NCI-H345 treated with DMSO at 0.1 percent for 48 hours (cell line): ENCODE measurements around the gene CAMKV.
"Not testable (repeated sequence)": the region's sequence is repeated elsewhere in the genome, so short reads cannot be mapped to it uniquely, and the experiment has no call there.

Source experiments
- DNase-seq: peaks from one replicate; lab custom pipeline; 2025; ENCODE audit not compliant: unreplicated experiment; lab: John Stamatoyannopoulos, UW

CAMKV gene

DNA sequence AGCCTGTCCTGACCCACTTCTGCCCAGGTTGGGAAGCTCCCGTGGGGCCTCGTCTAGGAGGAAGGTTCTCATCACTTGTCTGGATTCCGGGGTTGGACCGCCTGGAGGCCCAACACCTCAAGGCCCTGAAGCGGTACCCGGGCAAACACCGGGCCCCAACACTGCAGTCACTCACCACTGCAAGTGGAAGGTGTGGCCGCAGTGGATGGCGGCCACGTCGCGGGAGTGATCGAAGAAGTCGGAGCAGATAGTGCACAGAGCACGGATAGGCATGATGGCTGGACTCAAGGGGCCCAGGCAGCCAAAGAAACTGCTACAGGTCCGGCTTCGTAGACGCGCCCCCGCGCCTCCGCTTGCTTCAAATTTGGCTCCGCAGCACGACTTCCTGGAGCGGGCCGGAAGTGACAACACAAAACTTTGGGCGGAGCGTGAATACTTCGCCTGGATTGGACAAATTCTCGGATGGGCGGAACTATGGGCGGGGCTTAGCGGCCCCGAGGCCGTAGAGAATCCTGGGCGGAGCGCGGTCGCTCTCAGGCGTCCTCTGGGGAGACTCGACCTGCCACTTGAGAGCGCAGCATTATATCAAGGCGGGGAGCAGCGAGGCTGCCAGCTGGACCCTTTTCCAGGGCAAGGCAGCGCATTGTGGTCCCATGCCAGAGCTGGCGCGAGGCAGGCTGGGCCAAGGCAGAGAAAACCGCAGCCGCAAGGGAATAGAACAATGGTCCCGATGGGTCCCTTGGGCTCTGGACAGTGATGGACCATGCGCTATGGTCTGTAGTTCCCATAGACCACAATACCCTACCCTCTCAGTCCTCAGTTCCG lies 13.3 kb downstream of the CAMKV start, which contains the start of gene TRAIP:
Gene TRAIP (minus strand): TSS at position 384 of the 825 bp plus-strand sequence. CDS start 111 bp downstream, at position 273.
- DNase-seq, result peak; percentile 84

- DNase-seq, result no peak
Measured at GRCh38 chr3:49855662-49856061, 14.0 kb downstream of the CAMKV start.

DNA sequence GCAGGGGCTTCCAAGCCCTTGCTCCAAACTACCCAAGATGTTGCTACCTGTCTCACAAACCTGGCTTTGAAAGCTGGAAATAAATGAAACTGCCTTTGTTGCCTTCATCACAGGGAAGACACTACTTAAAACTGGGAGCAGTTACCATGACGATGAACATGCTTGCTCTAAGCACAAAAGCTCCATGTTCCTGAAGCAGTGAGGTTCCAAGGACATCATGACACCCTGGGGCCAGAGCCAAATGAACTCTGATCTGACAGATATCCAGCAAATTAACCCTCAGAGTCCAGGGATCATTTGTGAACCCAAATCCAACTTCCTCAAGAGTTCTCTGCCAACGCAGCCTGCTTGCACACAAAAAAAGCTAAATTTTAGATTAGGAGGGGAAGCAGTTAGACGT lies 24.0 kb downstream of the CAMKV start:
- no peak for DNase-seq

DNA sequence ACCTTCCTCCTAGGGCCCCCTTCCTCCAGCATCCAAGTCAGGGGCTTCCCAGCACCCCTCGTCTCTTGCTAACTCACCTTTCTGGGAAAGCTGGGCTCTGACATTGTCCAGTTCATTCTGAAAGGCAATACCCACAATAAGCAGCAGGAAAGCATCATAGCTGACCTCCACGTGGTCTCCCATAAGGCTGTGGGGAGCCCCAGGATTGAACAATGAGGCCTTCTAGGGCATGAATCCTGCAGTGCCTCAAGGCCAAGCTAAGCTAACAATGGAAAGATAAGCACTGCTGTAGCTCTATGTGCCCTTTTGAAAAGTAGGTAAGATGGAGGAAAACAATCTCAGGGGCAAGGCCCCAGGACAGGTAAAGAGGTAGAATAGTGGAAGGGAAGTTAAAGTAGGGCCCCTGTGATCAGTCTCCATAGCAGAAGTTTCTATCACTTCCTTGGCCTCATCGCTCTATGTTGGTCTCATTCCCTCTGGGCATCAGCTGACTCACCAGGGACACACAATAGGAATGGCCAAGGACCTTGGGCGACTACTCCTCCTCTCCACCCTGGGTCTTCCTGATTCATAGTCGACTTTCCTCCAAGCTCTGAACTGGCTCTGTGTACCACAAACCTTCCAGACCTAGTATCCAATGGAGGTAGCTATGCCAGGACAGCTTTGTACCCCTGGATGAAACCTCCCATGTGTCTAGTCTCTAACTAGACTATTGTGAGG lies 25.1 kb downstream of the CAMKV start:
- DNase-seq, result no peak

DNA sequence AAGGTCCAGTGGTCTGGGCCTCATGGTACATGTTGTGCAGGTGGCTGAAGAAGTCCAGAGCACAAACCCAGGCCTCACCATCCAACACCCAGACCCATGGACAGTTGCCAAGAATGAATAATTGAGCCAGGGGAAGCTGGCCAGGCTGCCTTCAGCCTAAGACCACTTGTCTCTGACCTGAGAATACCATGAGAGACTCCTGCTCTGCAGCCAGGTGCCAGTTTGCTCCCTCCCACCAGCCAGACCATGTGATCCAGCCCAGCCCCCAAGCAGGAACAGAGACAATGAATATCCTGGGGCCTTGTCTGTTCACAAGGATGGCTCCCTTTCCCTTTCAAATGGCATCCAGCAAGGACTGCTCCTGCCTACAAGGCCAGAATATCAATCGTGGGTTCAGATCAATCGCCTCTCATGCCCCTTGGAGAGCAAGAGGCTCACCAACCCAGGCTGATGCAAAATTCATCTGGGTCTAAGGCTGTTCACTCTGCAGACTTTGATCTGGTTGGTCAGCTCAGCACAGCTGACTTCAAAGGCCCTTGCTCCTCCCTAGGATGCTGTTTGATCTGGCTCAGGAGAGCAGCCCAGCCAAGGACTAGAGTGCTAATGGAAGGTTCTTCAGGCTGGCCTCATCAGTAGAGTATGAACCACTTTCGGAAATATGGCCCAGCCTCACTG lies 26.7 kb downstream of the CAMKV start:
- no peak for DNase-seq

DNA sequence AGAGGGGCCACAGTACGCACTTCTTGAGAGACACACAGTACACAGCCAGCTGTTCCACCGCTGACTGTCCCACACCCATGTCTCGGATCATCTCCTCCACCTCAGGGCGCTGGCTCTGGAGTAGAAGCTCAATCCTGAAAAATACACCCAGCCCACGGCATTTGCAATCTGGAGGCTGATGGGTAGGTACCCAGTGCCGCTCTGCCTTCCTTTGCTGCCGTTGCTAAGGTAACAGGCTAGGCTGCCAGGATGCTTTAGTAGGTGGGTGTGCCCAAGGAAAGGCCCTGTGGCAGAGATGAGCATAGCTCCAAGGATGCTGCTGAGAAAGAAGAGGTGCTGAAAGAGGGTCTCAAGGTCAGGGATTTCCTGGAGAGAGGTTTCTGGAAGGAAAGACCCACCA lies 27.9 kb downstream of the CAMKV start:
- DNase-seq, result no peak

DNA sequence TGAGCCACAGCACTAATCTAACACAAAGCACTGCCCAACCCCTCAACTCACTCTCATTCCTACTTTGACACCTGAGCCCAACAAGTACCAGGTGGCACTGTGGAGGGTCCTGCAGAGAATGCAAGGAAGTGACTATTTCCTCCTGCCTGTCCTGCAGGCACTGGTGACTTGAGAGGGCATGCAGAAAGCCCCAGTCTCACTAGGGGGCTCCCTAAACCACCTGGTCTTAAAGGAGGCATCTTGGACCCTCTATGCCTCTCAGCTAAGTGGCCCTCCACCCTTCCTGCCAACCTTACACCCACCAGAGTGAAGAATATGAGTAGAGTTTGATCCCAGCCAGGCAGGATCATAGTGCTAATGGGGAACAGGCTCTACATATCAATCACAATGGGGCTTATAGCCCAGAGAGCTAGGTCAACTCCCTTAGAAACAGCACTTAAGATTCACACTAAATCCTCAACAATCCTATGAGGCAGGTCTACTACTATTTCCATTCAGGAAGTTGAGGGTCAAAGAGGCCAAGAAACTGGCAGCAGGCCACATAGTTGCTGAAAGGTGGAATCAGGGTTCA lies 28.5 kb downstream of the CAMKV start:
- no peak for DNase-seq

- DNase-seq, result no peak
Measured at GRCh38 chr3:49840388-49840787, 29.3 kb downstream of the CAMKV start.

GRCh38 chr3:49839193-49839809 lies 30.4 kb downstream of the CAMKV start:
- peak; percentile 42 for DNase-seq

DNA sequence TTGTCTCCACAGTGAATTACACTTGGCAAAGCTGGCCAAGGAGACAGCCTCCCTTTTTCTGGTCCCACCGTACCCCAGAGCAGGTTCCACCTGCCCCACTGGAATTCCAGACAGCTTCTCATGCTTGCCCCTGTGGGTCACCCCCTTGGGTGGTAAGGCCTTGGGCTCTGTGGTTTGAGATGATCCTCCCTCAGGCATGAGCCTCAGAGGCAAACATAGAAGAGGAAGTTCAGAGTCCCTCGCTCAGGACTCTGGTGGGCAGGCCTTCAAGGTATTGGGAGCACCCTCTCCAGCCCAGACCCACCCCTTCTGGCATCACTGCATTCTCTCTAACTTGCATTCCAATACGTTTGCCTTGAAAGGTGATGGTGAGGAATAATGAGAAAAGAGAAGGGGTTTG lies 38.4 kb downstream of the CAMKV start:
- DNase-seq, result no peak

DNA sequence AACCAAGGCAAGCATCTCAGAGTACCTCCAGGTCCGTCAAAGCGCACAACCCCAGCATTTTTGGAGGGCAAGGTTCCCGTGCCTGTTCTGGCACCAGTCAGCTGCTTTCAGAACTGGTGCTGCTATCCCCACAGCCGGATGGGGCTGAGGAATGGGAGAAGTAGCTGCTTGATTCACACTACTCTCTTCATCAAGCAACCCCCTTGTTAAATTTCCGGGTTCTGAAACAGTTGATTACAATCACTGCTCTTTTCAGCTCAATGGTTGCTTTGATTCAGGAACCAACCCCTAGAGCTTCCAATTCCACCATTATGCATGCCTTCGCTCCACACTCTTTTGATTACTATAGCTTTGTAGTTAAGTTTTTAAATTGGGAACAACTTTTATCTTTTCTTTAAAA lies 43.7 kb downstream of the CAMKV start:
- no peak for DNase-seq

GRCh38 chr3:49823131-49823530 lies 46.6 kb downstream of the CAMKV start:
- DNase-seq, result not testable (repeated sequence)

DNA sequence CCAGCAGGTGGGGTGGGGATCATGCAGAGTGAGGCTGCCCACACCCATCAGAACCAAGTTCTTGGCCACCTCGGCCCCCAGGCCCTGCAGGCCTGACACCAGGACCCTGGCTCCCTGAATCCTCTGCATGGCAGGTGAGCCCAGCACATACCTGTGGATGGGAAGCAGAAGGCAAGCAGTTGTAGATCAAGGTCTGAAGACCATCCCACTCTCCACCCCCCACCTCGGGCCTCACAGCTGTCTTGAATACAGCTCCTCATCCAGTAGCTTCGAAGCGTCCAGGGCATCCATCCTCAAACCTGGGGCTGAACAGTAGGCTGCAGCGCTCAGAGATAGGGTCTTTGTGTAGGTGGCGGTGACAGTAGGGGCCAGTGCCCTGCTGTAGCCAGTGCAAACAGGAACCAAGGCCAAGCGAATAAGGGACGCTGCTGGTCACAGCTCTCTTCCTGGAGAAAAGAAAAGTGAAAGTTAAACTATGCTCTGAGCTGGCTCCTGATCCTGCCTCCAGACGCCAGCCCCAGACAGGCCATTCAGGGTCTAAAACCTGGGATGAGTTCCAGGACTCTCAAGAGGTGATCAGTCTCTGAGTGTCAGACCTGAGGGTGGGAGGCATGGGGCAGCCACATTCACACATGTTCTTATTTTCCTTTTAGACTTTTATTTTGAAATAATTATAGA lies 56.1 kb downstream of the CAMKV start, which contains the start of gene UBA7:
Gene UBA7 (minus strand): TSS at position 457 of the 678 bp plus-strand sequence. CDS start 166 bp downstream, at position 291.
- no peak for DNase-seq

DNA sequence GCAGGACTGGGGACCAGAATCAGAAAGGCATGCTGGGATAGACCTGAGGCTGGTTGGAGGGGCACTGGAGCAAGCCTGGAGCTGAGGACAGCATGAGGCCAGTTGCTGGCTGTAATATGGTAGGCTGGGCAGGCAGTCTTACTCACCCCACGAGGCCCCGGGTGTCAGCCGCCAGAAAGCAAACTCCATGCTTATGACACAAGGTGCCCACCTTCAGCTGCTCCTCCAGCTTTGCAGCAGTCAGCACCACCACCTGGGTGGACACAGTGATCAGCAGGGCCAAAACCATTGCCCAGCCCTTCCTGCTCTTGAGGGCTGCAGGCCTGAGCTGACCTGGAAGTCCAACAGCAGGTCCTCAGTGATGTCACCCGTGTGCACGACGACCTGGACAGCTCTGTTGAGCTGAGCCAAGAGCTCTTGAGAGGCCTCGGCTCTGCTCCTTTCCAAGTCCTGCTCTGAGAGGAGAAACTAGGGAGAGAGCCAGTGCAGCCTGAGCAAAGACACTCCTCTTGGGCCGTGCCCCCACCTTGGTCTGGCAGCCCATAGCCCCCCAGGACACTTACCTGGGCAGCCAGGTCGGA lies 56.7 kb downstream of the CAMKV start:
- no peak for DNase-seq
